Fibroblast of upper back skin (primary cell): ENCODE results near the gene CT45A2.
"Not testable (repeated sequence)": the region's sequence is repeated elsewhere in the genome, so short reads cannot be mapped to it uniquely, and the experiment has no call there.

Experiments
- DNase-seq: peaks from one replicate; pipeline ENCODE4 v3.0.0-alpha.2; 2013

CT45A2 gene, protein sequence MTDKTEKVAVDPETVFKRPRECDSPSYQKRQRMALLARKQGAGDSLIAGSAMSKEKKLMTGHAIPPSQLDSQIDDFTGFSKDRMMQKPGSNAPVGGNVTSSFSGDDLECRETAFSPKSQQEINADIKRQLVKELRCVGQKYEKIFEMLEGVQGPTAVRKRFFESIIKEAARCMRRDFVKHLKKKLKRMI

DNA sequence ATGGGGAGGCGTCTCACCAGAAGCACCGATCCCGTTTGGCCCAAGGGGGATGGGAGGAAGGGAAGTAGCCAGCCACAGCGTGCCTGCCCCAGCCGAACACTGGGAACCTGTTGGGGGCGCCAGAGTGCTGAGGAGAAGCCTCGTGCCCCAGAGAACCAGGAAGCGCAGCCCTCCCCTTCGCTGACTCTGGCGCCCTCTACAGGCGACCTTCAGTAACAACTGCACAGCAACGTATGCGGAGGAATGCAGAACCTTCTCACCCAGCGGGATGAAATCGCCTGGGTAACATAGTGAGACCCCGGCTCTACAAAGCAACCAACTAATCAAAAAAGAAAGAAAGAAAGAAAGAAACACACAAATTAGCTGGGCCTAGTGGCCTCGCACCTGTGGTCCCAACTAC lies at the start of gene CT45A2:
Gene CT45A2, minus strand, starts transcription at position 101 of the 400 bp plus-strand sequence. CDS start 3,747 bp downstream, outside the sequence.
- not testable (repeated sequence) for DNase-seq

DNA sequence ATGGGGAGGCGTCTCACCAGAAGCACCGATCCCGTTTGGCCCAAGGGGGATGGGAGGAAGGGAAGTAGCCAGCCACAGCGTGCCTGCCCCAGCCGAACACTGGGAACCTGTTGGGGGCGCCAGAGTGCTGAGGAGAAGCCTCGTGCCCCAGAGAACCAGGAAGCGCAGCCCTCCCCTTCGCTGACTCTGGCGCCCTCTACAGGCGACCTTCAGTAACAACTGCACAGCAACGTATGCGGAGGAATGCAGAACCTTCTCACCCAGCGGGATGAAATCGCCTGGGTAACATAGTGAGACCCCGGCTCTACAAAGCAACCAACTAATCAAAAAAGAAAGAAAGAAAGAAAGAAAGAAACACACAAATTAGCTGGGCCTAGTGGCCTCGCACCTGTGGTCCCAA lies 34.6 kb upstream of the CT45A2 start, which contains the start of gene CT45A8:
Gene CT45A8, minus strand, starts transcription at position 101 of the 400 bp plus-strand sequence. CDS start 3,755 bp downstream, outside the sequence.
- not testable (repeated sequence) for DNase-seq

DNA sequence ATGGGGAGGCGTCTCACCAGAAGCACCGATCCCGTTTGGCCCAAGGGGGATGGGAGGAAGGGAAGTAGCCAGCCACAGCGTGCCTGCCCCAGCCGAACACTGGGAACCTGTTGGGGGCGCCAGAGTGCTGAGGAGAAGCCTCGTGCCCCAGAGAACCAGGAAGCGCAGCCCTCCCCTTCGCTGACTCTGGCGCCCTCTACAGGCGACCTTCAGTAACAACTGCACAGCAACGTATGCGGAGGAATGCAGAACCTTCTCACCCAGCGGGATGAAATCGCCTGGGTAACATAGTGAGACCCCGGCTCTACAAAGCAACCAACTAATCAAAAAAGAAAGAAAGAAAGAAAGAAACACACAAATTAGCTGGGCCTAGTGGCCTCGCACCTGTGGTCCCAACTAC lies 17.4 kb upstream of the CT45A2 start, which contains the start of gene CT45A7:
Gene CT45A7, minus strand, starts transcription at position 101 of the 400 bp plus-strand sequence. CDS start 3,747 bp downstream, outside the sequence.
- DNase-seq, result not testable (repeated sequence)

DNA sequence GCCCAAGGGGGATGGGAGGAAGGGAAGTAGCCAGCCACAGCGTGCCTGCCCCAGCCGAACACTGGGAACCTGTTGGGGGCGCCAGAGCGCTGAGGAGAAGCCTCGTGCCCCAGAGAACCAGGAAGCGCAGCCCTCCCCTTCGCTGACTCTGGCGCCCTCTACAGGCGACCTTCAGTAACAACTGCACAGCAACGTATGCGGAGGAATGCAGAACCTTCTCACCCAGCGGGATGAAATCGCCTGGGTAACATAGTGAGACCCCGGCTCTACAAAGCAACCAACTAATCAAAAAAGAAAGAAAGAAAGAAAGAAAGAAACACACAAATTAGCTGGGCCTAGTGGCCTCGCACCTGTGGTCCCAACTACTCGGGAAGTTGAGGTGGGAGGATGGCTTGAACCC lies 17.1 kb downstream of the CT45A2 start, which contains the start of gene CT45A6:
Gene CT45A6, minus strand, starts transcription at position 101 of the 400 bp plus-strand sequence. CDS start 3,794 bp downstream, outside the sequence.
- DNase-seq, result not testable (repeated sequence)

DNA sequence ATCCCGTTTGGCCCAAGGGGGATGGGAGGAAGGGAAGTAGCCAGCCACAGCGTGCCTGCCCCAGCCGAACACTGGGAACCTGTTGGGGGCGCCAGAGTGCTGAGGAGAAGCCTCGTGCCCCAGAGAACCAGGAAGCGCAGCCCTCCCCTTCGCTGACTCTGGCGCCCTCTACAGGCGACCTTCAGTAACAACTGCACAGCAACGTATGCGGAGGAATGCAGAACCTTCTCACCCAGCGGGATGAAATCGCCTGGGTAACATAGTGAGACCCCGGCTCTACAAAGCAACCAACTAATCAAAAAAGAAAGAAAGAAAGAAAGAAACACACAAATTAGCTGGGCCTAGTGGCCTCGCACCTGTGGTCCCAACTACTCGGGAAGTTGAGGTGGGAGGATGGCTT lies 34.4 kb downstream of the CT45A2 start, which contains the start of gene CT45A5:
Gene CT45A5, minus strand, starts transcription at position 101 of the 400 bp plus-strand sequence. CDS start 3,774 bp downstream, outside the sequence.
- not testable (repeated sequence) for DNase-seq

DNA sequence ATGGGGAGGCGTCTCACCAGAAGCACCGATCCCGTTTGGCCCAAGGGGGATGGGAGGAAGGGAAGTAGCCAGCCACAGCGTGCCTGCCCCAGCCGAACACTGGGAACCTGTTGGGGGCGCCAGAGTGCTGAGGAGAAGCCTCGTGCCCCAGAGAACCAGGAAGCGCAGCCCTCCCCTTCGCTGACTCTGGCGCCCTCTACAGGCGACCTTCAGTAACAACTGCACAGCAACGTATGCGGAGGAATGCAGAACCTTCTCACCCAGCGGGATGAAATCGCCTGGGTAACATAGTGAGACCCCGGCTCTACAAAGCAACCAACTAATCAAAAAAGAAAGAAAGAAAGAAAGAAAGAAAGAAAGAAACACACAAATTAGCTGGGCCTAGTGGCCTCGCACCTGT lies 51.7 kb downstream of the CT45A2 start, which contains the start of gene CT45A3:
Gene CT45A3, minus strand, starts transcription at position 101 of the 400 bp plus-strand sequence. CDS start 3,747 bp downstream, outside the sequence.
- DNase-seq, result not testable (repeated sequence)
